Cerebellar nuclear complex (tissue), 1 donor: Measurements from ENCODE around the gene NAB2.
A peak's percentile ranks its signal among the peaks of the same experiment; 100 is the strongest.
"Not testable (repeated sequence)": the region's sequence is repeated elsewhere in the genome, so short reads cannot be mapped to it uniquely, and the experiment has no call there.

Experiments
- DNase-seq, 2 experiments: peaks; one replicate each; lab custom pipeline; 2025; lab: John Stamatoyannopoulos, UW

The NAB2 gene

GRCh38 chr12:57066245-57066644 is 22.7 kb upstream of the NAB2 start:
- no peak for DNase-seq

GRCh38 chr12:57069523-57069922 is 19.4 kb upstream of the NAB2 start:
- no peak for DNase-seq

GRCh38 chr12:57072661-57073060 is 16.3 kb upstream of the NAB2 start:
- no peak for DNase-seq

GRCh38 chr12:57073566-57074450 is 15.1 kb upstream of the NAB2 start:
- not testable (repeated sequence) for DNase-seq

GRCh38 chr12:57078519-57079404 is 10.2 kb upstream of the NAB2 start, which contains the start of gene NEMP1:
Gene NEMP1, minus strand, starts transcription at chr12:57078791. Its CDS starts 46 bp downstream, at chr12:57078745.
- DNase-seq, result peak; percentile 99 to 100

GRCh38 chr12:57079821-57080220 is 9.1 kb upstream of the NAB2 start:
- DNase-seq, result no peak

GRCh38 chr12:57080855-57081254 is 8.1 kb upstream of the NAB2 start:
- no peak for DNase-seq

GRCh38 chr12:57085999-57086492 is 2.9 kb upstream of the NAB2 start:
- no peak for DNase-seq

GRCh38 chr12:57086493-57087009 is 2.4 kb upstream of the NAB2 start:
- DNase-seq, result peak in 1 of 2 experiments; percentile 54

GRCh38 chr12:57087010-57087690 is 1.8 kb upstream of the NAB2 start:
- DNase-seq, result no peak

GRCh38 chr12:57087691-57088353 is 1.1 kb upstream of the NAB2 start:
- no peak for DNase-seq

GRCh38 chr12:57089271-57090245 is 644 bp downstream of the NAB2 start:
- no peak for DNase-seq

GRCh38 chr12:57090490-57090889 is 1.6 kb downstream of the NAB2 start:
- no peak for DNase-seq

GRCh38 chr12:57090924-57091637 is 2.2 kb downstream of the NAB2 start:
- DNase-seq, result no peak

- DNase-seq, result no peak
Measured at GRCh38 chr12:57091638-57092528, 3.0 kb downstream of the NAB2 start.

GRCh38 chr12:57092529-57092862 is 3.6 kb downstream of the NAB2 start:
- no peak for DNase-seq

- no peak for DNase-seq
Measured at GRCh38 chr12:57092876-57093414, 4.0 kb downstream of the NAB2 start.
